Spleen (tissue), 11 donors: ENCODE measurements around the gene STAT4. TPM values are rescaled to one million over a fixed set of nuclear protein-coding genes. Genes with fewer than 3 reads are reported as not detected.
A peak's percentile ranks its signal among the peaks of the same experiment; 100 is the strongest.

Source experiments
- DNase-seq: peaks from one replicate; pipeline ENCODE4 v3.0.0-alpha.2; 2020
- H3K27ac ChIP-seq, 8 donors: fragments of 200-600 bp; sonication (generic) in 7 of 8; 1 replicate in 4 of 8; 2 replicates in 4 of 8; pipeline versions ENCODE4 v1.5.0 to v1.8.0; 2016 to 2021; ENCODE audit warnings: inconsistent platforms in 4 of 8, mild to moderate bottlenecking in 4 of 8, moderate library complexity in 1 of 8
- H3K27me3 ChIP-seq, 7 donors: fragments of 200-600 bp; sonication (generic) in 6 of 7; replicated peaks in 1 of 7; 1 replicate in 4 of 7; 2 replicates in 3 of 7; pipeline versions ENCODE4 v1.5.0 to v1.8.0; 2016 to 2021; ENCODE audit warnings: inconsistent platforms in 3 of 7, mild to moderate bottlenecking in 1 of 7
- H3K36me3 ChIP-seq, 6 donors: fragments of 200-600 bp; sonication (generic) in 5 of 6; 1 replicate in 4 of 6; 2 replicates in 2 of 6; pipeline versions ENCODE4 v1.5.0 to v1.8.0; 2016 to 2021; ENCODE audit warnings: inconsistent platforms in 2 of 6
- H3K4me1 ChIP-seq, 6 donors: fragments of 200-600 bp; sonication (generic) in 5 of 6; 1 replicate in 3 of 6; 2 replicates in 3 of 6; pipeline versions ENCODE4 v1.5.0 to v1.8.0; 2016 to 2021; ENCODE audit warnings: inconsistent platforms in 3 of 6
- H3K4me3 ChIP-seq, 8 donors: fragments of 200-600 bp; sonication (generic) in 7 of 8; 1 replicate in 4 of 8; 2 replicates in 4 of 8; pipeline versions ENCODE4 v1.5.0 to v1.8.0; 2016 to 2021; ENCODE audit warnings: inconsistent platforms in 4 of 8, mild to moderate bottlenecking in 4 of 8, moderate library complexity in 2 of 8
- H3K9me3 ChIP-seq, 8 donors: fragments of 200-600 bp; sonication (generic) in 7 of 8; 1 replicate in 4 of 8; 2 replicates in 4 of 8; pipeline versions ENCODE4 v1.5.0 to v1.8.0; 2016 to 2021; ENCODE audit warnings: inconsistent platforms in 4 of 8
- POLR2A ChIP-seq, 3 donors: fragments of 450-650 bp; IDR thresholded peaks; one replicate each; pipeline ENCODE4 v1.5.1; 2017; ENCODE audit warnings: antibody characterized with exemption in 3 of 3, mild to moderate bottlenecking in 1 of 3
- POLR2AphosphoS5 ChIP-seq, 3 donors: sonication (generic); formaldehyde crosslinking; IDR thresholded peaks; one replicate each; pipeline ENCODE4 v1.5.1; 2017; ENCODE audit warnings: antibody characterized with exemption in 3 of 3
- WGBS, 5 donors: extraction: QIAGEN DNeasy Blood & Tissue Kit in 3 of 5; methylation state at CpG; one replicate each; pipeline versions ENCODE4 v1.1.5 to v1.1.7; 2013 to 2018; 5-methylcytosine and 5-hydroxymethylcytosine counted together
- intact Hi-C: fragments of 100-400 bp; cut with DNase I; formaldehyde crosslinking; loops from one replicate; pipeline ENCODE4 v1.15.0; 2023; ENCODE audit warnings: low total_unique reads
- polyA plus RNA-seq, 3 donors: library from polyadenylated mRNA; stranded (reverse); fragments of 200-250 nt; gene quantifications; one replicate each; pipeline ENCODE4 v1.2.1, GENCODE V29; 2013
- total RNA-seq, 7 donors: library from RNA; depleted of rRNA in 3 of 7; stranded (reverse); fragments of >200 nt in 3 of 7; fragmentation: NEBNext Ultra II Directional in 4 of 7; extraction: Animal tissue kit (Norgen Biotek cat#: 25700) in 4 of 7; gene quantifications; one replicate each; pipeline versions ENCODE4 v1.1.0 to v1.2.1, GENCODE V29; 2016 to 2021
- TF ChIP-seq, protein P1 (sequence below), 11 experiments: fragments of 200-600 bp in 7 of 11; fragments of 450-650 bp in 4 of 11; sonication (generic) in 4 of 11; IDR thresholded peaks in 8 of 11; conservative IDR thresholded peaks in 3 of 11; 1 replicate in 7 of 11; 2 replicates in 4 of 11; pipeline versions ENCODE4 v1.4.0 to v1.8.0; 2016 to 2021; ENCODE audit warnings: antibody characterized with exemption in 11 of 11, inconsistent platforms in 4 of 11, mild to moderate bottlenecking in 1 of 11
- donor health status: healthy with polysubstance abuse.
- donor health status: DM: no; HTN: no; CAD: no; lungs with moderate emphysema.
- donor health status: DM: no; HTN: no; CAD: no.
- donor health status: Bipolar disorder and iron deficiency.
- donor health status: healthy.
- donor health status: DM: no; HTN: no; CAD: no.
- donor health status: DM: yes; HTN: yes; CAD: no.

The STAT4 gene
- total and polyA plus RNA-seq, 10 donors: 4.0 to 36.7 (median 25.6) TPM

- WGBS, 5 donors: 12 to 38% (median 23%) methylated on average over 1 of the region's 1 CpG
- H3K27ac ChIP-seq: peak overlapping the region in 1 of 8 donors; percentile 25
- intact Hi-C loops: no loop called here
- H3K4me3 ChIP-seq: no peak overlapping the region
- peaks cover 0 to 31% (median 11%) of the 10 kb centered on the region in 6 donors for H3K4me1 ChIP-seq
- H3K27me3 ChIP-seq: no peaks in the 10 kb centered on the region
- peaks cover 0 to 4% (median 0%) of the 10 kb centered on the region in 6 donors for H3K36me3 ChIP-seq
- no peak for DNase-seq
- no peak for TF ChIP-seq POLR2AphosphoS5 (IDR thresholded peaks at IDR 0.05)
- TF ChIP-seq POLR2A (IDR thresholded peaks at IDR 0.05): no peak
- TF ChIP-seq, protein P1, sequence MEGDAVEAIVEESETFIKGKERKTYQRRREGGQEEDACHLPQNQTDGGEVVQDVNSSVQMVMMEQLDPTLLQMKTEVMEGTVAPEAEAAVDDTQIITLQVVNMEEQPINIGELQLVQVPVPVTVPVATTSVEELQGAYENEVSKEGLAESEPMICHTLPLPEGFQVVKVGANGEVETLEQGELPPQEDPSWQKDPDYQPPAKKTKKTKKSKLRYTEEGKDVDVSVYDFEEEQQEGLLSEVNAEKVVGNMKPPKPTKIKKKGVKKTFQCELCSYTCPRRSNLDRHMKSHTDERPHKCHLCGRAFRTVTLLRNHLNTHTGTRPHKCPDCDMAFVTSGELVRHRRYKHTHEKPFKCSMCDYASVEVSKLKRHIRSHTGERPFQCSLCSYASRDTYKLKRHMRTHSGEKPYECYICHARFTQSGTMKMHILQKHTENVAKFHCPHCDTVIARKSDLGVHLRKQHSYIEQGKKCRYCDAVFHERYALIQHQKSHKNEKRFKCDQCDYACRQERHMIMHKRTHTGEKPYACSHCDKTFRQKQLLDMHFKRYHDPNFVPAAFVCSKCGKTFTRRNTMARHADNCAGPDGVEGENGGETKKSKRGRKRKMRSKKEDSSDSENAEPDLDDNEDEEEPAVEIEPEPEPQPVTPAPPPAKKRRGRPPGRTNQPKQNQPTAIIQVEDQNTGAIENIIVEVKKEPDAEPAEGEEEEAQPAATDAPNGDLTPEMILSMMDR (IDR thresholded peaks at IDR 0.05 in 8 of 11, conservative IDR thresholded peaks at IDR 0.05 in 3 of 11): no peak
- H3K9me3 ChIP-seq: no peaks in the 10 kb centered on the region
Measured at GRCh38 chr2:191070276-191070675, 80.5 kb downstream of the STAT4 start.

- Histone ChIP-seq H3K4me1 (peaks cover 0 to 38% (median 12%) of the 10 kb centered on the region in 6 donors), H3K27ac (no peak overlapping the region), H3K4me3 (no peak overlapping the region), H3K27me3 (no peaks in the 10 kb centered on the region), H3K36me3 (peaks cover 0 to 4% (median 0%) of the 10 kb centered on the region in 6 donors), H3K9me3 (no peaks in the 10 kb centered on the region)
- TF ChIP-seq, protein P1 (IDR thresholded peaks at IDR 0.05 in 8 of 11, conservative IDR thresholded peaks at IDR 0.05 in 3 of 11): no peak
- TF ChIP-seq POLR2A (IDR thresholded peaks at IDR 0.05) (no peak), POLR2AphosphoS5 (IDR thresholded peaks at IDR 0.05) (no peak)
- intact Hi-C loops: no loop called here
- WGBS, 5 donors: 89 to 96% (median 94%) methylated on average over 3 of the region's 3 CpGs
- no peak for DNase-seq
Measured at GRCh38 chr2:191069606-191070005, 81.2 kb downstream of the STAT4 start.

GRCh38 chr2:191066919-191067233 is 83.9 kb downstream of the STAT4 start:
- Histone ChIP-seq H3K9me3 (no peaks in the 10 kb centered on the region), H3K4me1 (peaks cover 0 to 56% (median 14%) of the 10 kb centered on the region in 6 donors), H3K27ac (peak overlapping the region in 3 of 8 donors; percentile 60 to 71 (median 62)), H3K4me3 (no peak overlapping the region), H3K36me3 (peaks cover 0 to 4% (median 0%) of the 10 kb centered on the region in 6 donors), H3K27me3 (no peaks in the 10 kb centered on the region)
- TF ChIP-seq POLR2AphosphoS5 (IDR thresholded peaks at IDR 0.05) (no peak), POLR2A (IDR thresholded peaks at IDR 0.05) (no peak)
- TF ChIP-seq, protein P1 (IDR thresholded peaks at IDR 0.05 in 8 of 11, conservative IDR thresholded peaks at IDR 0.05 in 3 of 11): no peak
- no peak for DNase-seq
- 96 to 99% (median 98%) methylated on average over 3 of the region's 3 CpGs for WGBS, 5 donors
- intact Hi-C loops: no loop called here

- intact Hi-C loops: no loop called here
- Histone ChIP-seq H3K4me3 (no peak overlapping the region), H3K4me1 (peaks cover 0 to 60% (median 14%) of the 10 kb centered on the region in 6 donors), H3K36me3 (peaks cover 0 to 4% (median 0%) of the 10 kb centered on the region in 6 donors), H3K27me3 (no peaks in the 10 kb centered on the region), H3K9me3 (no peaks in the 10 kb centered on the region), H3K27ac (peak overlapping the region in 6 of 8 donors; percentile 7 to 71 (median 52))
- TF ChIP-seq POLR2A (IDR thresholded peaks at IDR 0.05) (no peak), POLR2AphosphoS5 (IDR thresholded peaks at IDR 0.05) (no peak)
- TF ChIP-seq, protein P1 (IDR thresholded peaks at IDR 0.05 in 8 of 11, conservative IDR thresholded peaks at IDR 0.05 in 3 of 11): no peak
- 11 to 19% (median 16%) methylated on average over 4 of the region's 4 CpGs for WGBS, 5 donors
- no peak for DNase-seq
Measured at GRCh38 chr2:191066197-191066918, 84.4 kb downstream of the STAT4 start.
